ENCODE measurements around the gene UBXN7.
A peak's percentile ranks its signal among the peaks of the same experiment; 100 is the strongest.

UBXN7 gene

GRCh38 chr3:196432137-196432879 lies at the start of gene UBXN7:
TSS of gene UBXN7 (minus strand) at chr3:196432427. CDS start at chr3:196432399, 28 bp downstream.
- H4K20me1 ChIP-seq (ENCODE audit: low read depth, low read length): peaks cover 13% of the 10 kb centered on the region; the same call in 1 of the 2 replicates
- H3K9ac ChIP-seq (ENCODE audit: low read length): peak within 1 kb of the TSS; percentile 84
- peak within 1 kb of the TSS; percentile 68 for H3K27ac ChIP-seq (ENCODE audit: low read depth, low read length)
- peak within 1 kb of the TSS; percentile 86 for H3K4me2 ChIP-seq (ENCODE audit: low read depth, low read length, poor library complexity, severe bottlenecking)
- 0 out of 2 replicates have a peak, but pooled peaks cover 2% of the 10 kb centered on the region for H3K36me3 ChIP-seq (ENCODE audit: low read length)
- peak within 1 kb of the TSS; percentile 90 for H2AFZ ChIP-seq (ENCODE audit: low read depth, low read length, severe bottlenecking)
- peaks cover 49% of the 10 kb centered on the region for H3K79me2 ChIP-seq (ENCODE audit: insufficient read depth, low read length)
- H3K9me3 ChIP-seq (ENCODE audit: insufficient read depth, low read length): no peaks in the 10 kb centered on the region
- peaks cover 10% of the 10 kb centered on the region; the same call in 1 of the 2 replicates for H3F3A ChIP-seq (ENCODE audit: insufficient read depth)
- peak within 1 kb of the TSS; percentile 80 for H3K4me3 ChIP-seq (ENCODE audit: insufficient read depth, low read length, poor library complexity, severe bottlenecking)
- TF ChIP-seq EZH2phosphoT487 (conservative IDR thresholded peaks at IDR 0.05; ENCODE audit: low read length) (no peak), CTCF (IDR thresholded peaks at IDR 0.05; ENCODE audit: insufficient read depth, low read length, poor library complexity, severe bottlenecking) (no peak)
- H3K27me3 ChIP-seq (ENCODE audit: low read length): no peaks in the 10 kb centered on the region
- H3K9me2 ChIP-seq (replicated peaks; ENCODE audit: insufficient read depth, low read length): no peaks in the 10 kb centered on the region

GRCh38 chr3:196477678-196478077 lies 45.5 kb upstream of the UBXN7 start:
- Histone ChIP-seq H4K20me1 (ENCODE audit: low read depth, low read length) (no peaks in the 10 kb centered on the region), H3K36me3 (ENCODE audit: low read length) (peaks cover 49% of the 10 kb centered on the region), H3F3A (ENCODE audit: insufficient read depth) (peaks cover 3% of the 10 kb centered on the region; the same call in 1 of the 2 replicates), H3K9me2 (replicated peaks; ENCODE audit: insufficient read depth, low read length) (no peaks in the 10 kb centered on the region), H2AFZ (ENCODE audit: low read depth, low read length, severe bottlenecking) (no peak overlapping the region), H3K27ac (ENCODE audit: low read depth, low read length) (no peak overlapping the region), H3K4me2 (ENCODE audit: low read depth, low read length, poor library complexity, severe bottlenecking) (no peak overlapping the region), H3K4me3 (ENCODE audit: insufficient read depth, low read length, poor library complexity, severe bottlenecking) (no peak overlapping the region), H3K79me2 (ENCODE audit: insufficient read depth, low read length) (no peaks in the 10 kb centered on the region), H3K9ac (ENCODE audit: low read length) (no peak overlapping the region), H3K27me3 (ENCODE audit: low read length) (no peaks in the 10 kb centered on the region), H3K9me3 (ENCODE audit: insufficient read depth, low read length) (no peaks in the 10 kb centered on the region)
- TF ChIP-seq CTCF (IDR thresholded peaks at IDR 0.05; ENCODE audit: insufficient read depth, low read length, poor library complexity, severe bottlenecking) (no peak), EZH2phosphoT487 (conservative IDR thresholded peaks at IDR 0.05; ENCODE audit: low read length) (no peak)

GRCh38 chr3:196472286-196472685 lies 40.1 kb upstream of the UBXN7 start:
- Histone ChIP-seq H3K9me3 (ENCODE audit: insufficient read depth, low read length) (no peaks in the 10 kb centered on the region), H3K9ac (ENCODE audit: low read length) (no peak overlapping the region), H2AFZ (ENCODE audit: low read depth, low read length, severe bottlenecking) (no peak overlapping the region), H4K20me1 (ENCODE audit: low read depth, low read length) (peaks cover 12% of the 10 kb centered on the region; the same call in 1 of the 2 replicates), H3K79me2 (ENCODE audit: insufficient read depth, low read length) (no peaks in the 10 kb centered on the region; the same call in 1 of the 2 replicates), H3K27me3 (ENCODE audit: low read length) (no peaks in the 10 kb centered on the region), H3K4me2 (ENCODE audit: low read depth, low read length, poor library complexity, severe bottlenecking) (no peak overlapping the region), H3K9me2 (replicated peaks; ENCODE audit: insufficient read depth, low read length) (no peaks in the 10 kb centered on the region), H3K27ac (ENCODE audit: low read depth, low read length) (no peak overlapping the region), H3K36me3 (ENCODE audit: low read length) (peaks cover 38% of the 10 kb centered on the region; the same call in 1 of the 2 replicates), H3K4me3 (ENCODE audit: insufficient read depth, low read length, poor library complexity, severe bottlenecking) (no peak overlapping the region), H3F3A (ENCODE audit: insufficient read depth) (peaks cover 3% of the 10 kb centered on the region; the same call in 1 of the 2 replicates)
- no peak for TF ChIP-seq CTCF (IDR thresholded peaks at IDR 0.05; ENCODE audit: insufficient read depth, low read length, poor library complexity, severe bottlenecking)
- no peak for TF ChIP-seq EZH2phosphoT487 (conservative IDR thresholded peaks at IDR 0.05; ENCODE audit: low read length)
